ENCODE data around the gene GRID1.

- TF ChIP-seq PATZ1 (CRISPR knock-in tag; IDR thresholded peaks at IDR 0.05; ENCODE audit: borderline replicate concordance) (no peak), ATF1 (CRISPR knock-in tag; IDR thresholded peaks at IDR 0.05) (no peak), ATF1 (tag; IDR thresholded peaks at IDR 0.05) (no peak), ZNF408 (CRISPR knock-in tag; IDR thresholded peaks at IDR 0.05; ENCODE audit: low read depth) (no peak), ZBTB7A (IDR thresholded peaks at IDR 0.05; ENCODE audit: borderline replicate concordance, control insufficient read depth, low read depth, low read length) (no peak), RFX5 (IDR thresholded peaks at IDR 0.05; ENCODE audit: low read depth, low read length) (no peak), NCOA1 (IDR thresholded peaks at IDR 0.05; ENCODE audit: low read depth) (no peak)
These were observed 642.4 kb downstream of the GRID1 start for GRCh38 chr10:85724215-85724614.
